Liver (tissue), 9 donors: ENCODE data around the gene RBMX. TPM values are rescaled to one million over a fixed set of nuclear protein-coding genes. Genes with fewer than 3 reads are reported as not detected.

Source experiments
- DNase-seq: peaks from one replicate; pipeline ENCODE4 v3.0.0-alpha.2; 2017; ENCODE audit warnings: low spot score
- H3K27ac ChIP-seq, 2 donors: one replicate each; pipeline ENCODE4 v1.7.0; 2013; ENCODE audit warnings: inconsistent platforms in 2 of 2, low read length in 2 of 2, control low read depth in 1 of 2, low read depth in 1 of 2, mild to moderate bottlenecking in 1 of 2
- H3K27me3 ChIP-seq, 4 donors: one replicate each; pipeline versions ENCODE4 v1.6.1 to v1.7.0; 2013; ENCODE audit warnings: low read length in 3 of 4, inconsistent platforms in 1 of 4, mild to moderate bottlenecking in 1 of 4, moderate library complexity in 1 of 4; ENCODE audit not compliant: control insufficient read depth in 4 of 4, insufficient read depth in 4 of 4
- H3K36me3 ChIP-seq, 4 donors: one replicate each; pipeline versions ENCODE4 v1.6.1 to v1.7.0; 2013; ENCODE audit warnings: low read length in 3 of 4, mild to moderate bottlenecking in 3 of 4, low read depth in 1 of 4, moderate library complexity in 1 of 4; ENCODE audit not compliant: control insufficient read depth in 4 of 4, insufficient read depth in 3 of 4
- H3K4me1 ChIP-seq, 4 donors: one replicate each; pipeline versions ENCODE4 v1.6.1 to v1.7.0; 2013; ENCODE audit warnings: low read length in 3 of 4, mild to moderate bottlenecking in 3 of 4, moderate library complexity in 1 of 4; ENCODE audit not compliant: control insufficient read depth in 4 of 4, insufficient read depth in 4 of 4
- H3K4me3 ChIP-seq, 3 donors: one replicate each; pipeline versions ENCODE4 v1.6.1 to v1.7.0; 2013; ENCODE audit warnings: low read length in 3 of 3, control low read depth in 1 of 3, low read depth in 1 of 3, mild to moderate bottlenecking in 1 of 3
- H3K9ac ChIP-seq, 2 donors: one replicate each; pipeline ENCODE4 v1.7.0; 2013; ENCODE audit warnings: low read length in 2 of 2, mild to moderate bottlenecking in 2 of 2, moderate library complexity in 2 of 2, control low read depth in 1 of 2, low read depth in 1 of 2
- H3K9me3 ChIP-seq, 4 donors: one replicate each; pipeline versions ENCODE4 v1.6.1 to v1.7.0; 2013; ENCODE audit warnings: low read length in 3 of 4; ENCODE audit not compliant: control insufficient read depth in 4 of 4
- EGR1 ChIP-seq, 2 donors: IDR thresholded peaks; 2 replicates each; pipeline ENCODE4 v1.6.1; 2016 to 2018; ENCODE audit warnings: antibody characterized with exemption in 2 of 2, low read depth in 2 of 2
- FOXA1 ChIP-seq: IDR thresholded peaks from 2 replicates; pipeline ENCODE4 v1.6.1; 2016; ENCODE audit warnings: antibody characterized with exemption
- FOXA2 ChIP-seq: IDR thresholded peaks from 2 replicates; pipeline ENCODE4 v1.6.1; 2016; ENCODE audit warnings: antibody characterized with exemption
- GABPA ChIP-seq, 2 donors: IDR thresholded peaks in 1 of 2; conservative IDR thresholded peaks in 1 of 2; 2 replicates each; pipeline ENCODE4 v1.6.1; 2016; ENCODE audit warnings: antibody characterized with exemption in 2 of 2, mild to moderate bottlenecking in 1 of 2, moderate library complexity in 1 of 2
- HNF4A ChIP-seq, 2 donors: conservative IDR thresholded peaks; 2 replicates each; pipeline ENCODE4 v1.6.1; 2016; ENCODE audit warnings: antibody characterized with exemption in 2 of 2, mild to moderate bottlenecking in 2 of 2
- HNF4G ChIP-seq: IDR thresholded peaks from 2 replicates; pipeline ENCODE4 v1.6.1; 2016; ENCODE audit warnings: antibody characterized with exemption
- JUND ChIP-seq, 2 donors: IDR thresholded peaks; 2 replicates each; pipeline ENCODE4 v1.6.1; 2016; ENCODE audit warnings: antibody characterized with exemption in 2 of 2
- NR2F2 ChIP-seq: IDR thresholded peaks from 2 replicates; pipeline ENCODE4 v1.6.1; 2016; ENCODE audit warnings: antibody characterized with exemption
- RAD21 ChIP-seq, 2 donors: IDR thresholded peaks; 2 replicates each; pipeline ENCODE4 v1.6.1; 2016; ENCODE audit warnings: antibody characterized with exemption in 2 of 2, mild to moderate bottlenecking in 2 of 2
- RXRA ChIP-seq, 2 donors: IDR thresholded peaks; 2 replicates each; pipeline ENCODE4 v1.6.1; 2017 to 2018; ENCODE audit warnings: antibody characterized with exemption in 2 of 2, mild to moderate bottlenecking in 1 of 2
- SP1 ChIP-seq: IDR thresholded peaks from 2 replicates; pipeline ENCODE4 v1.6.1; 2018; ENCODE audit warnings: antibody characterized with exemption, mild to moderate bottlenecking
- TAF1 ChIP-seq: conservative IDR thresholded peaks from 2 replicates; pipeline ENCODE4 v1.6.1; 2016; ENCODE audit warnings: antibody characterized with exemption, mild to moderate bottlenecking
- YY1 ChIP-seq: IDR thresholded peaks from 2 replicates; pipeline ENCODE4 v1.6.1; 2016; ENCODE audit warnings: antibody characterized with exemption, mild to moderate bottlenecking
- WGBS: extraction: QIAGEN DNeasy Blood & Tissue Kit; methylation state at CpG from one replicate; pipeline ENCODE4 v1.1.7; 2013; 5-methylcytosine and 5-hydroxymethylcytosine counted together
- polyA plus RNA-seq, 2 donors: library from polyadenylated mRNA; stranded (reverse) in 1 of 2; unstranded in 1 of 2; fragments of 200-250 nt in 1 of 2; fragments of >200 nt in 1 of 2; fragmentation: Nextera tagmentation in 1 of 2; extraction: Ambion mirVana in 1 of 2; gene quantifications; one replicate each; pipeline versions ENCODE4 v1.2.1 to v1.2.3, GENCODE V29; 2013 to 2015
- total RNA-seq, 2 donors: library from RNA; depleted of rRNA; stranded (reverse); fragments of >200 nt; gene quantifications; one replicate each; pipeline ENCODE4 v1.2.3, GENCODE V29; 2014
- TF ChIP-seq, protein P1 (sequence below): fragments of 150-350 bp; IDR thresholded peaks from 2 replicates; pipeline ENCODE4 v1.5.1; 2017; ENCODE audit warnings: improper control_type of control experiment, low read depth, low read length; ENCODE audit not compliant: missing input control
- TF ChIP-seq, protein P2 (sequence below): IDR thresholded peaks from 2 replicates; pipeline ENCODE4 v1.6.1; 2016; ENCODE audit warnings: antibody characterized with exemption
- TF ChIP-seq, protein P3 (sequence below): IDR thresholded peaks from 2 replicates; pipeline ENCODE4 v1.6.1; 2016; ENCODE audit warnings: antibody characterized with exemption
- TF ChIP-seq, protein P4 (sequence below): IDR thresholded peaks from 2 replicates; pipeline ENCODE4 v1.6.1; 2016; ENCODE audit warnings: antibody characterized with exemption, mild to moderate bottlenecking
- donor health status: healthy.
- donor health status: healthy.
- donor health status: healthy.
- donor health status: healthy.
- donor health status: healthy.

RBMX gene
- total and polyA plus RNA-seq, 4 donors, result 29.3 to 93.6 (median 63.2) TPM

DNA sequence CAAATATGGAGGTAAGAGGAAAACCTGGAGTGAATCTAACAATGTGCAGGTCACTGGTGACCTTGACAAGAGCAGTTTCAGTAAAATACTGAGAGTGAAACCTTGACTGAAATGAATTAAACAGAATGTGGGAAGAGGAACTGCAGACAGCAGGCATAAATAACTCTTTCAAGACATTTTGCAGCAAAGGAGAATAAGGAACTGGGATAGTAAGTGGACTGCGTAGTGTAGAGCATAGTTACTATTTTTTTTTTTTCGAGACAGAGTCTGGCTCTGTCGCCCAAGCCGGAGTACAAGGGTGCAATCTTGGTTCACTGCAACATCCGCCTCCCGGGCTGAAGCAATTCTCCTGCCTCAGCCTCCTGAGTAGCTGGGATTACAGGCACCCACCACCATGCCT is 24.0 kb downstream of the RBMX start:
- Histone ChIP-seq H3K4me1 (no peaks in the 10 kb centered on the region), H3K9ac (no peak overlapping the region), H3K36me3 (peaks cover 0 to 6% (median 0%) of the 10 kb centered on the region in 4 donors), H3K27me3 (no peaks in the 10 kb centered on the region), H3K9me3 (no peaks in the 10 kb centered on the region), H3K27ac (no peak overlapping the region), H3K4me3 (no peak overlapping the region)
- no peak for TF ChIP-seq GABPA (IDR thresholded peaks at IDR 0.05 in 1 of 2, conservative IDR thresholded peaks at IDR 0.05 in 1 of 2)
- no peak for TF ChIP-seq NR2F2
- TF ChIP-seq RAD21 (IDR thresholded peaks at IDR 0.05), result no peak
- no peak for TF ChIP-seq RXRA (IDR thresholded peaks at IDR 0.05)
- TF ChIP-seq EGR1 (IDR thresholded peaks at IDR 0.05; ENCODE audit: low read depth in 2 of 2), result no peak
- DNase-seq, result no peak
- 91% methylated on average over 6 of the region's 6 CpGs for WGBS

DNA sequence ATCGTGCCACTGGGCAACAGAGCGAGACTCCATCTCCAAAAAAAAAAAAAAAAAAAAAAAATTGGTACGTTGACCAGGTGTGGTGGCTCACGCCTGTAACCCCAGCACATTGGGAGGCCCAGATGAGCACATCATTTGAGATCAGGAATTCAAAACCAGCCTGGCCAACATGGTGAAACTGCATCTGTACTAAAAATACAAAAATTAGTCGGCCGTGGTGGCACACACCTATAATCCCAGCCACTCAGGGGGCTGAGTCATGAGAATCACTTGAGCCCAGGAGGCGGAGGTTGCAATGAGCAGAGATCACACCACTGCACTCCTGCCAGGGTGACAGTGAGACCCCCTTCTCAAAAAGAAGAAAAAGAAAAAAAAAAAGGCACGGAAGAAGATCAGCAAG is 24.5 kb downstream of the RBMX start:
- no peak overlapping the region for H3K27ac ChIP-seq
- TF ChIP-seq RXRA (IDR thresholded peaks at IDR 0.05), result no peak
- no peak for TF ChIP-seq HNF4G
- TF ChIP-seq, protein P1, sequence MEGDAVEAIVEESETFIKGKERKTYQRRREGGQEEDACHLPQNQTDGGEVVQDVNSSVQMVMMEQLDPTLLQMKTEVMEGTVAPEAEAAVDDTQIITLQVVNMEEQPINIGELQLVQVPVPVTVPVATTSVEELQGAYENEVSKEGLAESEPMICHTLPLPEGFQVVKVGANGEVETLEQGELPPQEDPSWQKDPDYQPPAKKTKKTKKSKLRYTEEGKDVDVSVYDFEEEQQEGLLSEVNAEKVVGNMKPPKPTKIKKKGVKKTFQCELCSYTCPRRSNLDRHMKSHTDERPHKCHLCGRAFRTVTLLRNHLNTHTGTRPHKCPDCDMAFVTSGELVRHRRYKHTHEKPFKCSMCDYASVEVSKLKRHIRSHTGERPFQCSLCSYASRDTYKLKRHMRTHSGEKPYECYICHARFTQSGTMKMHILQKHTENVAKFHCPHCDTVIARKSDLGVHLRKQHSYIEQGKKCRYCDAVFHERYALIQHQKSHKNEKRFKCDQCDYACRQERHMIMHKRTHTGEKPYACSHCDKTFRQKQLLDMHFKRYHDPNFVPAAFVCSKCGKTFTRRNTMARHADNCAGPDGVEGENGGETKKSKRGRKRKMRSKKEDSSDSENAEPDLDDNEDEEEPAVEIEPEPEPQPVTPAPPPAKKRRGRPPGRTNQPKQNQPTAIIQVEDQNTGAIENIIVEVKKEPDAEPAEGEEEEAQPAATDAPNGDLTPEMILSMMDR, result no peak
- no peak for TF ChIP-seq YY1
- no peak for TF ChIP-seq JUND (IDR thresholded peaks at IDR 0.05)
- TF ChIP-seq, protein P2, sequence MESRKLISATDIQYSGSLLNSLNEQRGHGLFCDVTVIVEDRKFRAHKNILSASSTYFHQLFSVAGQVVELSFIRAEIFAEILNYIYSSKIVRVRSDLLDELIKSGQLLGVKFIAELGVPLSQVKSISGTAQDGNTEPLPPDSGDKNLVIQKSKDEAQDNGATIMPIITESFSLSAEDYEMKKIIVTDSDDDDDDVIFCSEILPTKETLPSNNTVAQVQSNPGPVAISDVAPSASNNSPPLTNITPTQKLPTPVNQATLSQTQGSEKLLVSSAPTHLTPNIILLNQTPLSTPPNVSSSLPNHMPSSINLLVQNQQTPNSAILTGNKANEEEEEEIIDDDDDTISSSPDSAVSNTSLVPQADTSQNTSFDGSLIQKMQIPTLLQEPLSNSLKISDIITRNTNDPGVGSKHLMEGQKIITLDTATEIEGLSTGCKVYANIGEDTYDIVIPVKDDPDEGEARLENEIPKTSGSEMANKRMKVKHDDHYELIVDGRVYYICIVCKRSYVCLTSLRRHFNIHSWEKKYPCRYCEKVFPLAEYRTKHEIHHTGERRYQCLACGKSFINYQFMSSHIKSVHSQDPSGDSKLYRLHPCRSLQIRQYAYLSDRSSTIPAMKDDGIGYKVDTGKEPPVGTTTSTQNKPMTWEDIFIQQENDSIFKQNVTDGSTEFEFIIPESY, result no peak
- no peak for TF ChIP-seq EGR1 (IDR thresholded peaks at IDR 0.05; ENCODE audit: low read depth in 2 of 2)
- TF ChIP-seq RAD21 (IDR thresholded peaks at IDR 0.05), result no peak
- TF ChIP-seq, protein P3, sequence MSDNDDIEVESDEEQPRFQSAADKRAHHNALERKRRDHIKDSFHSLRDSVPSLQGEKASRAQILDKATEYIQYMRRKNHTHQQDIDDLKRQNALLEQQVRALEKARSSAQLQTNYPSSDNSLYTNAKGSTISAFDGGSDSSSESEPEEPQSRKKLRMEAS, result no peak
- TF ChIP-seq FOXA2, result no peak
- no peak for TF ChIP-seq SP1
- no peak for TF ChIP-seq HNF4A (conservative IDR thresholded peaks at IDR 0.05)
- no peak for TF ChIP-seq TAF1
- TF ChIP-seq FOXA1, result no peak
- TF ChIP-seq NR2F2, result no peak
- TF ChIP-seq, protein P4, sequence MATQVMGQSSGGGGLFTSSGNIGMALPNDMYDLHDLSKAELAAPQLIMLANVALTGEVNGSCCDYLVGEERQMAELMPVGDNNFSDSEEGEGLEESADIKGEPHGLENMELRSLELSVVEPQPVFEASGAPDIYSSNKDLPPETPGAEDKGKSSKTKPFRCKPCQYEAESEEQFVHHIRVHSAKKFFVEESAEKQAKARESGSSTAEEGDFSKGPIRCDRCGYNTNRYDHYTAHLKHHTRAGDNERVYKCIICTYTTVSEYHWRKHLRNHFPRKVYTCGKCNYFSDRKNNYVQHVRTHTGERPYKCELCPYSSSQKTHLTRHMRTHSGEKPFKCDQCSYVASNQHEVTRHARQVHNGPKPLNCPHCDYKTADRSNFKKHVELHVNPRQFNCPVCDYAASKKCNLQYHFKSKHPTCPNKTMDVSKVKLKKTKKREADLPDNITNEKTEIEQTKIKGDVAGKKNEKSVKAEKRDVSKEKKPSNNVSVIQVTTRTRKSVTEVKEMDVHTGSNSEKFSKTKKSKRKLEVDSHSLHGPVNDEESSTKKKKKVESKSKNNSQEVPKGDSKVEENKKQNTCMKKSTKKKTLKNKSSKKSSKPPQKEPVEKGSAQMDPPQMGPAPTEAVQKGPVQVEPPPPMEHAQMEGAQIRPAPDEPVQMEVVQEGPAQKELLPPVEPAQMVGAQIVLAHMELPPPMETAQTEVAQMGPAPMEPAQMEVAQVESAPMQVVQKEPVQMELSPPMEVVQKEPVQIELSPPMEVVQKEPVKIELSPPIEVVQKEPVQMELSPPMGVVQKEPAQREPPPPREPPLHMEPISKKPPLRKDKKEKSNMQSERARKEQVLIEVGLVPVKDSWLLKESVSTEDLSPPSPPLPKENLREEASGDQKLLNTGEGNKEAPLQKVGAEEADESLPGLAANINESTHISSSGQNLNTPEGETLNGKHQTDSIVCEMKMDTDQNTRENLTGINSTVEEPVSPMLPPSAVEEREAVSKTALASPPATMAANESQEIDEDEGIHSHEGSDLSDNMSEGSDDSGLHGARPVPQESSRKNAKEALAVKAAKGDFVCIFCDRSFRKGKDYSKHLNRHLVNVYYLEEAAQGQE, result no peak
- TF ChIP-seq GABPA (IDR thresholded peaks at IDR 0.05 in 1 of 2, conservative IDR thresholded peaks at IDR 0.05 in 1 of 2), result no peak
- 96% methylated on average over 8 of the region's 8 CpGs for WGBS
- DNase-seq, result no peak
- no peak overlapping the region for H3K9ac ChIP-seq
- no peaks in the 10 kb centered on the region for H3K9me3 ChIP-seq
- H3K27me3 ChIP-seq, result no peaks in the 10 kb centered on the region
- no peaks in the 10 kb centered on the region for H3K4me1 ChIP-seq
- no peak overlapping the region for H3K4me3 ChIP-seq
- H3K36me3 ChIP-seq, result peaks cover 0 to 5% (median 0%) of the 10 kb centered on the region in 4 donors
